NCI-H82 treated with DMSO at 0.1 percent for 48 hours (cell line): ENCODE data around the gene KAT2A.
"Not testable (repeated sequence)": the region's sequence is repeated elsewhere in the genome, so short reads cannot be mapped to it uniquely, and the experiment has no call there.

Source experiments
- DNase-seq: peaks from one replicate; lab custom pipeline; 2025; ENCODE audit not compliant: unreplicated experiment; lab: John Stamatoyannopoulos, UW

The KAT2A gene

GRCh38 chr17:42120770-42121769, at the start of gene KAT2A:
TSS of gene KAT2A (minus strand) at chr17:42121367. CDS start at chr17:42121304, 63 bp downstream.
- DNase-seq: peak; percentile 61

GRCh38 chr17:42169351-42169750, 48.2 kb upstream of the KAT2A start:
- no peak for DNase-seq

GRCh38 chr17:42167807-42168206, 46.6 kb upstream of the KAT2A start:
- DNase-seq: no peak

- no peak for DNase-seq
Measured at GRCh38 chr17:42166196-42166763, 45.1 kb upstream of the KAT2A start.

GRCh38 chr17:42165751-42166150, 44.6 kb upstream of the KAT2A start:
- no peak for DNase-seq

GRCh38 chr17:42163696-42164407, 42.7 kb upstream of the KAT2A start:
- no peak for DNase-seq

GRCh38 chr17:42163113-42163512, 41.9 kb upstream of the KAT2A start:
- no peak for DNase-seq

GRCh38 chr17:42160531-42160910, 39.4 kb upstream of the KAT2A start:
- DNase-seq: no peak

GRCh38 chr17:42159796-42160530, 38.8 kb upstream of the KAT2A start:
- DNase-seq: no peak

GRCh38 chr17:42155614-42156045, 34.5 kb upstream of the KAT2A start:
- no peak for DNase-seq

- DNase-seq: no peak
Measured at GRCh38 chr17:42153919-42154742, 33.0 kb upstream of the KAT2A start.

GRCh38 chr17:42146911-42147607, 25.9 kb upstream of the KAT2A start:
- no peak for DNase-seq

GRCh38 chr17:42143138-42143537, 22.0 kb upstream of the KAT2A start:
- not testable (repeated sequence) for DNase-seq

- no peak for DNase-seq
Measured at GRCh38 chr17:42142371-42142896, 21.3 kb upstream of the KAT2A start.

- DNase-seq: no peak
Measured at GRCh38 chr17:42141382-42141781, 20.2 kb upstream of the KAT2A start.

GRCh38 chr17:42140690-42141089, 19.5 kb upstream of the KAT2A start:
- DNase-seq: not testable (repeated sequence)

GRCh38 chr17:42138749-42139492, 17.8 kb upstream of the KAT2A start:
- no peak for DNase-seq

- no peak for DNase-seq
Measured at GRCh38 chr17:42136654-42137051, 15.5 kb upstream of the KAT2A start.
